HG02610 (cell line): Measurements from ENCODE around the gene CA5B.
"Not testable (repeated sequence)": the region's sequence is repeated elsewhere in the genome, so short reads cannot be mapped to it uniquely, and the experiment has no call there.

Experiments
- ATAC-seq: cut with Tn5 transposase; IDR thresholded peaks from one replicate; pipeline ENCODE4 v1.9.1; 2021; ENCODE audit warnings: mild to moderate bottlenecking, moderate library complexity; ENCODE audit not compliant: unreplicated experiment

CA5B gene

GRCh38 chrX:15747626-15748173 lies 9.6 kb downstream of the CA5B start:
- ATAC-seq = no peak

- no peak for ATAC-seq
These were observed 10.8 kb downstream of the CA5B start for GRCh38 chrX:15748841-15749240.

DNA sequence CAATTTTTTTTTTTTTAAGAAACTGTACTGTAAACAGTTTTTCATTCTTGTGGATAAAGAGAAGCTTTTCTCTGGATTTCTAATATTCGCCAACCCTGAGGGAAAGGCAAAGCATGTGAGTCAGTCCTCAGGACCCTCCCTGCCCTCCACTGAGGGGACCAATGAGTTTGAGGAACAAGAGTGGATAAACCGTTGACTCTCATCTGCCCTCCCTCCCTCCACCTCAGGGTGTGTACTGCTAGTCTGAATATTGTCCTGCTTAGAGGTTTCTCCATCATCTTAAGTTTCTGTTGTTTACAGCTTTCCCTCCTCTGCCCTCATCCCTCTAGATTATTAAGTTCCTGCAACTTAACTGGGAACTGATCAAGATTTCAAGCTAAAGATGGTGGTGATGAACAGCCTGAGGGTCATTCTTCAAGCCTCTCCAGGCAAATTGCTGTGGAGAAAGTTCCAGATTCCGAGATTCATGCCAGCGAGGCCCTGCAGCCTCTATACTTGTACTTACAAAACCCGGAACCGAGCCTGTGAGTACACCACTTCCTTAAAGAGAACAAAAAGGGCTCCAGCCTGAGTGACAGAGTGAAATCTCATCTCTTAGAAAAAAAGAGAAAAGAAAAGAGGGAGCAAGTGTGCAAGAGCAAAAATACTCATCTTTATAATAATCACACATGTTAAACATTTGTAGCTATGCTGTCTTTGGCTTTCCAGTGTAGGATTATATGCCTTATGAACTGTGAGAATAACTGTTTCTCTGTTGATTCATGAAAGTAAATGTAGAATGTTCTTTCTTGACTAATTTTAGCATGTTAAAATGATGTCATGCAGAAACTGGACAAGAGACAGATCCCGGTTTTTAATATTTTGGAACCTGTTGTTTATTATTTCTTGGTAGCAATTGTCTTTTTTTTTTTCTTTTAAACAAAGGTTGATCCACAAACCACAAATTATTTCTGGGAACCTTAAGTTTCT lies 11.9 kb downstream of the CA5B start:
- ATAC-seq = peak; percentile 84

- no peak for ATAC-seq
These were observed 12.6 kb downstream of the CA5B start for GRCh38 chrX:15750611-15751154.

- ATAC-seq = no peak
These were observed 13.2 kb downstream of the CA5B start for GRCh38 chrX:15751155-15751819.

DNA sequence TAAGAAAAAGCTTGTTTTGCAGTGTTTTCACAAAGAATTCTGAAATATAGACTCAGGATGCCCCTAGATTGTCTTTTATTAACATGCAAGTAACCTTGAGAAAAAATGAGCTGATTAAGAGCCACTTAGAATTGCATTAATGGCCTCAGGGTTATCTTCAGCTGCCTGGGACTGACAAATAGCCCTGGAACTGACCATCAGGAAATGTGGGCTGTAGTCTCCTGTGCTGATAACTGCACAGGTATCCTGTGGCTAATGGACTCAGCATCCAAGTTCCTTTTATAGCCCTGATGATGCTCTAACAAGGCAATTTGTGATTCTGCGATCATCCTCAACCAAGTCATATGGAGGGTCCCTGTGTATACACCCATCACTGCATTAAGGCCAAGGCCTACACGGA lies 17.0 kb downstream of the CA5B start:
- ATAC-seq = no peak

- no peak for ATAC-seq
These were observed 20.1 kb downstream of the CA5B start for GRCh38 chrX:15758140-15758539.

DNA sequence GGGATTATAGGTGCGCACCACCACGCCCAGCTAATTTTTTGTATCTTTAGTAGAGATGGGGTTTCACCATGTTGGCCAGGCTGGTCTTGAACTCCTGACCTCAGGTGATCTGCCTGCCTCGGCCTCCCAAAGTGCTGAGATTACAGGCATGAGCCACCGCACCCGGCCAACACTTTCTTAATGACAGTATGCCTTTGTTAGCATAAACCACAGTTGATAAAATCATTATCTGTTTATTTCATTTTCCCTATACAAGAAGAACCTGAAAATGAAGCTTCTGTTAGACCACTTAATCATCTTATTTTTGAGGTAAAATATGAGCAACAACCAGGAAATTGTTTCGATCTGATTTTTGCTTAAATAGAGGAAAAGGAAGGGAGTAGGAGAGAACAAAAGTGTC lies 21.8 kb downstream of the CA5B start:
- ATAC-seq = not testable (repeated sequence)

DNA sequence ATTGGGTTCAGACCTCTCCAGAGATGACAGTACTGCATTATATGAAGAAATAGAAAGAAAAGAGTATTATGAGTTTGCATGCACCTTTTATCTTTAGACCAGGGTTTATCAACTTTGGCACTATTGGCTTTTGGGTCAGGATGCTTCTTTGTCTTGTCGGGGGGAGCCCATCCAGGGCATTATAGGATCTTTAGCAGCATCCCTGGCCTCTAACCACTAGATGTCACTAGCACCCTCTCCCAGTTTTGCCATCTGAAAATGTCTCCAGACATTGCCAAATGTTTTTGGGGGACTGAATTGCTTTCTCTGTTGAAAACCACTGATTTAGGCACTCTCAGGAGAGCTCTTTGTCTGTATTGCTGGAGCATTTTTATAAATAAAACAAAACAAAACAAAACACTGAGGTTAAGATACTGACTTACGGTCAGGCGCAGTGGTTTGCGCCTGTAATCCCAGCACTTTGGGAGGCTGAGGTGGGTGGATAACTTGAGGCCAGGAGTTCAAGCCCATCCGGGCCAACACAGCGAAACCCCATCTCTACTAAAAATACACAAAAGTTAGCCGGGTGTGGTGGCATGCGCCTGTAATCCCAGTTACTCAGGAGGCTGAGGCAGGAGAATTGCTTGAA lies 23.6 kb downstream of the CA5B start:
- ATAC-seq = no peak

GRCh38 chrX:15769300-15769954 lies 31.4 kb downstream of the CA5B start:
- no peak for ATAC-seq

- peak; percentile 68 for ATAC-seq
These were observed 44.1 kb downstream of the CA5B start for GRCh38 chrX:15781961-15782699.

DNA sequence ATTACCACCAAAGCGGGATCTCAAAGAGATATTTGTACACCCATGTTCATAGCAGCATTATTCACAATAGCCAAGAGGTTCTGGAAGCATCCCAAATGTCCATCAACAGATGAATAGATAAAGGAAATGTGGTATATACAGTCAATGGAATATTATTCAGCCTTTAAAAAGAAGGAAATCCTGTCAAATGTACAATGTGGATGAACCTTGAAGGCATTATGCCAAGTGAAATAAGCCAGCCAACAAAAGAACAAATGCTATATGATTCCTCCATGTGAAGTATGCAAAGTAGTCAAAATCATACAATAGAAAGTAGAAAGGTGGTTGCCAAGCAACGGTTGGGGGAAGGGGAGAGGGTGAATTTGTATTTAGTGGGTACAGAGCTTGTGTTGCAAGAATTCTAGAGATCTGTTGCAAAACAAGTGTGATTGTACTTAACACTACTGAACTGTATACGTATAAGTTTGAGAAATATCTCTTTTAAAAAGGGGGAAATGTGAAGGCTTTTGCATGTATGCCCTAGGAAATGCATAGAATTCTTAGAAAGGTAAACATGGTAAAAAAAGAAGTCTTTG lies 47.2 kb downstream of the CA5B start:
- ATAC-seq = no peak

DNA sequence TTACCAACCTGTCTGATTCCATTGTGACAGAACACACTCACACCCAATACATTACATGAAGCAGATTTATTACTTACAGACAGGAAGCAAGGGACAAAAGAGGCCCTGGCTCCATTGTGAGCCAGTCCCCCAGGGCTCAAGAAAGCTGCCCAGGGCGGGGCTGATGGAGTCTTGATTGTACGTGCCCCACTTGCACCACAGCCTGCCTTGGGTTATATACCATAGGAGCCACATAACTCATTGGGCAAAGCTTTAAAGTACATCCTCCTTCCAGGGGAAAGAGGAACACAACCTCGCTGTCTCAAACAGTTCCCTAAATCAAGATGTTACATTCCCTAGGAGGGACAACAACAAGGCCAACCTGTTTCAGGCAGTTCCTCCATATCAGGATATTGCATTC lies 48.8 kb downstream of the CA5B start:
- ATAC-seq = no peak

DNA sequence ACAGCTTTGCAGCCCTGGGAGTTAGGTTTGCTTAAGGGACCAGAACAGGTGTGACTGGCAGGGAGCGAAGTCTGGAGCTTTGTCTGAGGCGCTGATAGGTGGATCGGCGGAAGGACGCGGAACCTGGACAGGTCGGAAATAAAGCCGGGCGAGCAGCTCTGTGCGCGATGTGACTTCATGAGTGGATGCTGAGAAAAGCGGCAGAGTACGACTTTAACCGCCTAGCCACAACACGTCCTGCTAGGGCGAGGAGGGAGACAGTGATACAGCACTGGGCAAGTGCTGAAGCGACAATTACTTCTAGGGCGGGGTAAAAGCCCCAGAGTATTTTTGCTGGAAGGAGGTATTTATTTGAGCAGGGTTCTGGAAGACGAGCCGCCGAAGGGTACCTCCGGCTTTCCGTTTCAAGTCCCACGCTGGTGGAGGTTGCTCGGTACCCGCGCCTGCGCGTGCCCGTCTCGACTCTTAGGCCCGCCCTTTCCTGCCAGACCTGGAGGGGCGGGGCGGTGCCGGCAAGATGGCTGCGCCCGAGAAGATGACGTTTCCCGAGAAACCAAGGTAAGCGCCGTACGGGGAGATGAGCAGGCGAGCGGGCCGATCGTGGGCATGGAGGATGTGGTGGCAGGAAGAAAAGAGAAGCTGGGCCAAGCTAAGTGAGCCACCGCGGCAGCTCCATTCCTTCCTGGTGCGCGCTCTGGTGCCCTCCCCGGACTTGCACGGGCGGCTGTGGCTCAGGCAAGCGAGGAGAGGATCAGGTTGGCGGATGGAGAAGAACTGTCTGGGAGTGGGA lies 52.1 kb downstream of the CA5B start, which contains the start of gene ZRSR2:
Gene ZRSR2 (plus strand): TSS at position 506 of the 790 bp plus-strand sequence. CDS start 12 bp downstream, at position 518.
- peak; percentile 89 for ATAC-seq

GRCh38 chrX:15790769-15791290 lies 52.8 kb downstream of the CA5B start:
- ATAC-seq = peak; percentile 22

DNA sequence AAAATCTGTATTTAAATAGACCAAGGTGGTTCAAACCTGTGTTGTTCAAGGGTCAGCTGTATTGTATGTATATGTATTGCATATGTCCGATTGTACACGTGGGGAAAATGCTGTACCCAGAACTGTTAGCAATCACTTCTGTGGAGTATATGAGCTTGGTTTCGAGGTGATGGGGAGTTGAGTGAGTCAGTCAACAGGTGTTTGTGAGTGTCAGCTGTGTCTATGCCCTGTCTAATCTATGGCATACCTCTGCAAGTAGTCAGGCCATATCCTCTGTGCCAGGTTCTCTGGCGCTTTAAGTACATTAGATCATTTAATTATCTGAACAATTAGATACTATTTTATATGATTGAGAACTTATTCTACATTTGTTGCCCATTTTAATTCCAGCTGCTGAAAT lies 59.6 kb downstream of the CA5B start:
- no peak for ATAC-seq

DNA sequence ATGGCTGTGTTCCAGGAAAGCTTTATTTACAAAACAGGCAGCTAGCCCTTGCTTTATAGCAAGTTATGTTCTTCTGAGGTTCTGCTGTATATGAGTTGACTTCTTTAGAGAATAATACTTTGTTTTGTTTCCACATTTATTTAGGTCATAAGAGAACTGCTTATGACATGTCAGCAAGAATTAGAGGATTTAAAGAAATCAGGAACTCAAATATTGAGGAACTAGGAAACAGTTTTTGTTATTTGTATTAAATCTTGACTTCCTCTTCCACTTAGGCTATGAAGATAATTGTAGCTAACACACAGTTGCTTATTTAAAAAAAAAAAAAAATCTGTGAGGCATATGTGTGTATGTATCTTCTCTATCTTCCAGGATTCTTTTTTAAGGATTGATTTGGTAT lies 66.5 kb downstream of the CA5B start:
- no peak for ATAC-seq

DNA sequence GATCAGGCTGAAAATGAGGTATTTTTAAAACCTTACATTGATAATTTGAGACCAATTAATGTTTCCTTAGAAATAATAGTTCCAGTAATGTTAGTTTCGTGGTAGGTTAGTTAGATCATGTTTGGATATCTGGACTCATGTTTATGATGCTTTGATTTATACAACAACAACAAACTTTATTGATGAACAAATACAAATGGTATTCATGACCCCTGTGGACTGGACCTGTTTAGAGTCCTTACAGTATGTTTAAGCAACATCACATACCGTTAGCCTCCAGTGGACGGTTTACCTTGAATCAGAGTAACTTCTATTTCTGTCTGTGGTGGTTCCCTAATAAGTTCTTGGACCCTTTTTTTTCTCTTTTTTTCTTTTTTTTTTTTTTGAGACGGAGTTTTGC lies 70.2 kb downstream of the CA5B start:
- ATAC-seq = no peak
